GM18511 (cell line): Measurements from ENCODE around the gene PRR15.

Experiments
- ATAC-seq: cut with Tn5 transposase; IDR thresholded peaks from one replicate; pipeline ENCODE4 v1.9.1; 2021; ENCODE audit warnings: mild to moderate bottlenecking, moderate library complexity; ENCODE audit not compliant: unreplicated experiment

PRR15 gene

GRCh38 chr7:29567174-29567573, 3.5 kb downstream of the PRR15 start:
- ATAC-seq: no peak

GRCh38 chr7:29569648-29570047, 6.0 kb downstream of the PRR15 start:
- ATAC-seq: no peak

GRCh38 chr7:29572558-29572957, 8.9 kb downstream of the PRR15 start:
- no peak for ATAC-seq

- ATAC-seq: no peak
Observed at GRCh38 chr7:29573567-29573966, 9.9 kb downstream of the PRR15 start.

- no peak for ATAC-seq
Observed at GRCh38 chr7:29574659-29575058, 11.0 kb downstream of the PRR15 start.

GRCh38 chr7:29587195-29587808, 23.7 kb downstream of the PRR15 start:
- ATAC-seq: no peak

GRCh38 chr7:29588212-29588611, 24.6 kb downstream of the PRR15 start:
- ATAC-seq: no peak

GRCh38 chr7:29588900-29589696, 25.5 kb downstream of the PRR15 start:
- ATAC-seq: peak; percentile 94

- no peak for ATAC-seq
Observed at GRCh38 chr7:29592866-29593265, 29.2 kb downstream of the PRR15 start.

- ATAC-seq: no peak
Observed at GRCh38 chr7:29593459-29593858, 29.8 kb downstream of the PRR15 start.

- ATAC-seq: no peak
Observed at GRCh38 chr7:29596593-29597178, 33.1 kb downstream of the PRR15 start.

GRCh38 chr7:29597266-29597665, 33.6 kb downstream of the PRR15 start:
- ATAC-seq: no peak

- no peak for ATAC-seq
Observed at GRCh38 chr7:29598137-29598536, 34.5 kb downstream of the PRR15 start.

GRCh38 chr7:29598613-29599012, 35.0 kb downstream of the PRR15 start:
- ATAC-seq: no peak

GRCh38 chr7:29599026-29599425, 35.4 kb downstream of the PRR15 start:
- no peak for ATAC-seq

GRCh38 chr7:29600661-29601060, 37.0 kb downstream of the PRR15 start:
- ATAC-seq: no peak

- ATAC-seq: no peak
Observed at GRCh38 chr7:29604052-29604451, 40.4 kb downstream of the PRR15 start.

GRCh38 chr7:29604702-29605101, 41.1 kb downstream of the PRR15 start:
- no peak for ATAC-seq

- ATAC-seq: no peak
Observed at GRCh38 chr7:29605671-29606070, 42.0 kb downstream of the PRR15 start.

GRCh38 chr7:29606287-29606721, 42.7 kb downstream of the PRR15 start:
- no peak for ATAC-seq

GRCh38 chr7:29606830-29607229, 43.2 kb downstream of the PRR15 start:
- no peak for ATAC-seq

- ATAC-seq: no peak
Observed at GRCh38 chr7:29607259-29607658, 43.6 kb downstream of the PRR15 start.
